HG02759 (cell line): ENCODE results near the gene IGF2BP2.
"Not testable (repeated sequence)": the region's sequence is repeated elsewhere in the genome, so short reads cannot be mapped to it uniquely, and the experiment has no call there.

Experiments used
- ATAC-seq: cut with Tn5 transposase; IDR thresholded peaks from one replicate; pipeline ENCODE4 v1.9.1; 2021; ENCODE audit warnings: mild to moderate bottlenecking, moderate library complexity; ENCODE audit not compliant: unreplicated experiment

IGF2BP2 gene

DNA sequence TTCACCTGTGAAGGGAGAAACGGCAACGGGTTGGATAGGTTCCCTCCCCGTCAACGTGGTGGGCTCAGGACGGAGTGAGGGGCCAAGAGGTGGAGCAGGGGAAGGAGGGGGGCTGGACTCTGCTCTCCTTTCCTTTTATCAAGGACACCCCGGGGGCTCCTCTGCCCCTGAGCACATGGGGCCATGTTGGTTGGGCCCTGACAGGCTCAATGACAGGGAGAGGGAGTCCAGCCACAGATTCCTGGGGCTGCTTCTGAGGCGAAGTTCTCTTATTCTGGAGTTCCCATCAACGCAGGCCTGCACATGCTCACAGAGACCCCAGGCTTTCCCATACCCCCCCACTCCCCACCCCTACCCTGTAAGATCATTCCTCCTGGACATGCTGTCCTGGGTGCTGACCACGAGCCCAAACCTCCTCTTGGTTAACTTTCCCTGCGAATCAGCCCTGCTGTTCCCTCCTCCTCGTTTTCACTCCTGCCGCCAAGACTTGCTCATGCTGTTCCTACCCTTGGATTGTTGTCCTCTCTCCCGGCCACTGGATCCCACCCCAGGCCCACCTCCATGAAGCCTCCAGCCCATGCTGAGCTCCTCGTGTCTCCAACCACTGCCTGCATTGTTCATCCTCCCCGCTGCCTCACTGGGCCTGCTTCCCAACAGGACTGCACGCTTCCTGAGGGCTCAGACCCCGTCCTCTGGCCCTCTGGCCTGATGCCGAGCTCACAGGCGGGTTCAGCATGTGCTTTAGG is 177.5 kb downstream of the IGF2BP2 start:
- no peak for ATAC-seq

DNA sequence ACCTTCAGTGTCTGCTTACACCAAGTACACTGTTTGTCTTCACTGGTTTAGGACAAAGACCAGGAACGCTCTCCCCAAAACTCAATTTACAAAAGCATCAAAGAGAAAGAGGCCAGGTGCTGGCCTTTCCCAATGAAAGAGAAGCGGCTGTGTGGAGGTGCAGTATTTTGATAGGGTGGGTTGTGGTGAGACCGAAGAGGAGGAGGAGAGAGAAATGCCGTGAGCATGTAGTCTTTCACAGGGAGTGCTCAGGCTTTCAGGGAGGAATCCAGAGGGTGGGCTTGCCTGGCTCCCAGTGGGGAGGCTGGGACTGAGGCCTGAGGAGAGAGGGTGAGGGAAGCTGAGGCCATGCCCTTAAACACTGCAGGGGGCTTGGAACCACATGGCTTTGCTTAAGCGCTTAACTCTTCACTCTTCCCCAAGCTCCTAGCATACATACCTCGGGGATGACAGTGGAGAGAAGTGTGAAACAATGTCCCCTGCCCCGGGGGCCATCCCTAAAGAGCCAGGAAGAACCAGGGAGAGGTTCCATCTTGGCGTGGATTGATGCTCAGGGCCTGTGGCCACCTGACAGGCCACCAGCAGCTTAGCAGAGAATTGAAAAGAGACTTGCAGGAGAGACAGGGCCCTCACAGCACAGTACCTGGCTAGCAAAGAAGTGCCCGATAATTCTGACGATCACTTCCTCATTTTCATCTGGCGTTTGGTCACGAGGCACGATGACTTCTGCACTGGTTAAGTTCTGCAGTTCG is 178.3 kb downstream of the IGF2BP2 start:
- ATAC-seq: no peak

DNA sequence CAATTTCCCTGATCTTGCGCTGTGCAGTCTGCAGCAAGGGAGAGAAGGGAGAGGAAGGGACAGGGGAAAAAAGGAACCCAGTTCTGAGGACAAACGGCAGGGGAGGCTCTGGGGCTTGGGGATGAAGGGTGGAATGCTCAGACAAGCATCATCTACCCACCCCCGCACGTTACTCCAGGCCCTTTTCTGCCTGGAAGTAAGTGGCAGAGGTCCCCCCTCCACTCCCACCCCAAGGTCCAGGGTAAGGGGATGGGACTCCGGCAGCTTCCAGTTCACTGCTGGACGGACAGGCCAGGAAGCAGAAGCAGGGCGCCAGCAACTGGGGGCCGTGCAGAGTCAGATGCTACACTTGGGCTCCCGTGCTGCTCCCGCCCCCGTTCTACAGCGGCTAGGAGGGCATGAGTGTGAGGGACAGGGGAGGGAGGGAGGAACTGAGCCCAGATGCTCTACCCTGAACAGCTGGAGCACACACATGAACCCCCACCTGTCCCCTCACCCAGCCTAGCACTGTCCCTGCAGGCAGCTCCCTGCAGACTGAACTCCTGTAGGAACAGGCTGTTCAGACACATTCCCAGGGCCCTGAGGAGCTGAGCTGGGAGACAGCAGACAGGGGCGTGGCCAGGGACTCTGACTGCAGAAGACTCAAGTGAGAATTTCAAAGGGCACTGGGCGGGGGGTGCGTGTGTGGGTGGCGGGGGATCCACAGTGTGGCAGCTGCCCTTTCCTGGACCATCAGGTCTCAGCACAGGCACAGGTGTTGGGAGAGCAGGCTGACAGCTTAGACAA is 179.1 kb downstream of the IGF2BP2 start:
- no peak for ATAC-seq

DNA sequence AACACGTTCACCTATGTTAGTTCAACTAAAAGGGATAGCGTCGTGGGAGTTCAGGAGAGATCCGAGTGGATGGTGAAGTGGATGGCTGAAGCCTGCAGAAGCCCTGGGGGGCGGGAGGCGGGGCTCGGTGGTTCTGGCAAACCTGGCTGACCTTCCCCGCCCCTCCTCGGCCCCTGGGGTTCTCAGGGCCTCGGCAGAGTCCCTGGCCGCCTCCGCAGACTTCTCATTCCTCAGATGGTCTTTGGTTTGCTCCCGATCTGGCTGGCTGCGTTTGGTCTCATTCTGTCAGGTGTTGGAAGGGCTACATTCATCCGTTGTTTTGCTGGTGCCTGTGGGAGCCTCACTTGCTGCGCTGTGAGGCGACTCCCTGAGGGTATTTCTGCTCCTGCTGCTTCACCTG is 179.7 kb downstream of the IGF2BP2 start:
- ATAC-seq: not testable (repeated sequence)

DNA sequence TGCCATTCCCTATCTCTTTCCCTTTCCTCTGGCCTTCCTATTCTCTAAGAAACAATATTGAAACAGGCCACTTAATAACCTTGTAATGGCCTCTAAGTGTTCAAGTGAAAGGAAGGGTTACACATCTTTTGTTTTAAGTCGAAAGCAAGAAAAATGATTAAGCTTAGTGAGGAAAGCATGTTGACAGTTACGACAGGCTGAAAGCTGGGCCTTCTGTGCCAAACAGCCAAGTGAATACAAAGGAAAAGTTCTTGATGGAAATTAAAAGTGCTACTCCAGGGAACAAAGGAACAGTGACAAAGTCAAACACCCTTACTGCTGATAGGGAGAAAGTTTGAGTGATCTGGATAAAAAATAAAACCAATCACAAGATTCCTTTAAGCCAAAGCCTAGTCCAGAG is 184.5 kb downstream of the IGF2BP2 start:
- no peak for ATAC-seq

DNA sequence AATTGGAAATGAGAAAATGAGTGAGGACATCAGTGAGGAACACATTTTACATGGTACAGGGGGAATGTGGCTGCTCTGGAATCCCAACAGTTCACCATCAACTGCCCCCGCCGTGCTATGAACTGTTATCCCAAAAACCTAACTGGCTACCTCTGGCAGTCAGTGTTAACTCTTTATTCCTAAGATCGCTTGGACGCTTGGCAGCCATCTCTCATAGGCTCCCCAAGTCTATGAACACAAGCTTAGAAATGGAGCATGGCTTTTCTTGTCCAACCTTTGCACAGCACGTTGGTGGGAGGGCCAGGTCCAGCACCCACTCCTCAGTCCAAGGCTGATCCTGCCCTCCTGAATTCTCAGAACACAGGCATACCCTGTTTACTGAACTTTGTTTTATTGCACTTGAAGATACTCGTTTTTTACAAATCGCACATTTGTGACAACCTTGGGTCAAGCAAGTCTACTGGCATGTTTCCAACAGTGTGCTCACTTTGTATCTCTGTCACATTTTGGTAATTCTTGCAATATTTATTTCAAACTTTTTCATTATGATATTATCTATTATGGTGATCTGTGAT is 185.1 kb downstream of the IGF2BP2 start:
- ATAC-seq: no peak

DNA sequence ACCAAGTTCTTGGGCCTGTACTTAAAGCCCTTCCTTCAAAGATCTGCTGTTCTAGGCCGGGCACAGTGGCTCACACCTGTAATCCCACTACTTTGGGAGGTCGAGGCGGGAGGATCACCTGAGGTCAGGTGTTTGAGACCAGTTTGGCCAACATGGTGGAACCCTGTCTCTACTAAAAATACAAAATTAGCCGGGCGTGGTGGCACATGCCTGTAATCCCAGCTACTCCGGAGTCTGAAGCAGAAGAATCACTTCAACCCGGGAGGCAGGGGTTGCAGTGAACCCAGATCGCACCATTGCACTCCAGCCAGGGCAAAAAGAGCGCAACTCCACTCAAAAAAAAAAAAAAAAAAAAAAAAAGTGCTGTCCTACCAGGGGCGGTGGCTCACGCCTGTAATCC is 186.2 kb downstream of the IGF2BP2 start:
- ATAC-seq: not testable (repeated sequence)

DNA sequence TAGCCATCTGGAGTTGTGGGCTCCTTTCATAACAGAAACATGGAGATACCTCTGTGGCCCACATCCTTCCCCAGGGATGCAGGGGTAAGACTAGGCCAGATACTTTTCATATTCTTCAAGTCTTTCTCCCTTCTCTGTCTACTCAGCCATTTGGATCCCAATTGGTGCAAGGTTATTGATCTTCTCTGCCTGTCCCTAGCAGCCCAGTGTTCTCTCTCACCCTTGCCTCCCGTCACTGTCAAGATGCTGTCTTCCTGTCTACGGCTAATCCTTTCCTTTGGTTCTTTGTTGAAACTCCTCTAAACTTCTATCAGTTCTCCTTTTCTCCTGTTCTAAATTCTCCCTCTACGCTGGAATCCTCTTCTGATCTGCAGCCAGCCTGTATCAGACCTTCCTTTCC is 187.5 kb downstream of the IGF2BP2 start:
- ATAC-seq: no peak

DNA sequence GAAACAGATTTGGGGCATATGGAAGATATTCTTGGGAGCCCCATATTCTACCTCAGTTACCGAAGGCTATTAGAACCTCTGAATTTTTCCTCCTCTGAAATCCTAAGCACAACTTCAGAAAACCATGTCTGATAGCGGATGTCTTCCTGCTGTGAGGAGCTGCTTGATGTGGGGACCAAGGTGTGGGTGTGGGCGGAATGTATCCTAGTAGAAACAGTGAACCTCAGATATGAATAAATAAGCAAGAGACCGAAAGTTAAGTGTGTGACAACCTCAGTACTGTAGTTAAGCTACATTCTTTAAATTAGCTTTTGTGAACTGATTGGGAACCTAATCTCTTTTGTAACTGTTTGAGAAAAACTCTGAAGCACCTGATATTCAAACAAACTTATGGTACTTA is 191.8 kb downstream of the IGF2BP2 start:
- ATAC-seq: no peak

DNA sequence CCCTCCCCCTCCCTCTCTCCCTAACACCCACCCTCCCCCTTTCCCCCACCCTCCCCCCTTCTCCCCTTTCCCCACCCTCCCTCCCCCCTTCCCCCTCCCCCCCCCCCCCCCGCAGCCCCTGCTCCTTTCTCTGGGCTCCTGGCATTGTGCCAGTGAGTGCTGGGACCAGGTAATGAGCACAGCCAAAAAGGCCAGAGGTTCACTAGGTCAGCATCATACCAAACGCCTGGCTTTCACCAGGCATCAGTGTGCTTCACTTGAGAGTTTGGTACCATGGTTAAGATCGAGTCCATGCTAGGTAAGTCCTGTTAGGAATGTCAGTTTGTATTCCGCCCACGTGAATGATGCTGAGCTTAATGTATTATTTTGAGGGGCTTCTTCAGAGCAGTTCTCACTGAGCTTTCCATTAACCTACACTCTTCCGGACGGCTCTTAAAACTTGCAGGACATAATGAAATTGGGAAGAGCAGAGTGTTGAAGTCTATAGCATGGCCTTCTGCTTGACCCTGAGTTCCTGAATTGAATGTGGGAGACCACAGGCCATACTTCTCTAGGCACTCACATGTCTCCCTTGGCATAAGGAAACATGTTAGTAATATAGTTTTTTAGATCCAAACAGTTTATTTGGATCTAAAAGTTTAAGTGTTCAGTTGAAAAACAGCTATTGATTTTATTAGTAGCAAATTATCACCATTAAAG is 193.2 kb downstream of the IGF2BP2 start:
- no peak for ATAC-seq

DNA sequence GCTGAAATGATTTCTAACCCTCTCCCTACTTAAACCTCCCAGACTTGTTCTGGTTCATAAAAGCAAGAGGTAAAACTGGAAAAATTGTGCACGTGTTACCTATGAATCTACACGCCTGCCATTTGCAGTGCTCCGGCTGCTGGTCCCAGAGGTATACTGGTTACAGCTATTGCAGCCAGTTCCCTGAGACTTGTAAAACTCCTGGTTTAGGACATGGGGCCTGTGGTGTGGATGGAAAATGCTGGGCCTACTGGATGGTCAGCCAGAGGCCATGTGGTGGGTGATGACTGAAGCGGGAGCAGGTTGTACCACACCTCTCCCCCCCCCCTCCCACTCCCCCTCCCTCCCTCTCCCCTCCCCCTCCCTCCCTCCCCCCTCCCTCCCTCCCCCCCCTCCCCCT is 193.7 kb downstream of the IGF2BP2 start:
- no peak for ATAC-seq

DNA sequence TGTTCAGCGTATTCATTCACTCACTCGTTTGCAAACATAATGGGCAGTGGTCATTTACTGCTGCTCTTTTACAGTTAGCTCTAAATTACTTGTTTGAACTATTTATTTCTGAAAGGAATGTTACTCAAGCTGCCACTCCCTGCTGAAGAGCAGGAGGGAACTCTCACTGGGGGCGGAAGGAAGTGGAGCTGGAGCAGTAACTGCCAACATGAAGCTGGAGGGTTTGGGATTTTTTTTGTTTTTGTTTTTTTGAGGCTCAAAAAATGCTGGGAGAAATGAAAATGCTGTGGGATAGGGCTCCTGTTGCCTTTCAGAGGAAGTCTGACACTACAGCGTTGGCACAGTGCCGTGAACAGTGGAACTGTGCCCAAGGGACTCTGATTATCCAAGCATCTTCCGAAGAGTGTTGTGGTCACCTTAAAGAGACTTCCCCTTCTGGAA is 194.6 kb downstream of the IGF2BP2 start:
- no peak for ATAC-seq

DNA sequence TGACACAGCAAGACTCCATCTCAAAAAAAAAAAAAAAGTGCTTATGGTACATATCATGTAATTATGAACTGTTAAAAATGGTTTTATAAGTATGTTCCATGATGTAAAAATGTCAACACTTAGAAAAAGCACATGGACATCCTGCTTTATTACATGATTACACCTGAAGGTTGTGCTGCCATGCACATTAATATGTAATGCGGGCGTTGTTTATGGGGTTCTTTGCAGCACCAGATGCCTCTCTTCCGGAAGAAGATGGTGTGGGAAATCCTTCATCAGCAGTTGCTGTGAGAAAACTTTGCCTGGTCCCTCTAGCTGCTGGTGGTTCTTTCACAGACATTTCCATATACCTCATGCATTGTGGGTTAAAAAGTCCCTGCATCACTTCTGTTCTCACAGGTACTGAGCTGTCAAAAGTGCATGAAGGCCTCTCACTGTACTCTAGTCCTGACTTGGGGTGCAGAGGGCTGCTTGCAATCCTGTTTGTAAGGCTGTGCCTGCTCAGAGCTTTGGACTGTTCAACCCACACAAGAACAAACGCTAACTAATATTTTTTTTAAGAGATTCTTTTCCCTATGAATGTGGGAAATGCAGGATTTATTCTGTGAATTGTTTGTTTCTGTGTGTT is 195.2 kb downstream of the IGF2BP2 start:
- ATAC-seq: no peak

DNA sequence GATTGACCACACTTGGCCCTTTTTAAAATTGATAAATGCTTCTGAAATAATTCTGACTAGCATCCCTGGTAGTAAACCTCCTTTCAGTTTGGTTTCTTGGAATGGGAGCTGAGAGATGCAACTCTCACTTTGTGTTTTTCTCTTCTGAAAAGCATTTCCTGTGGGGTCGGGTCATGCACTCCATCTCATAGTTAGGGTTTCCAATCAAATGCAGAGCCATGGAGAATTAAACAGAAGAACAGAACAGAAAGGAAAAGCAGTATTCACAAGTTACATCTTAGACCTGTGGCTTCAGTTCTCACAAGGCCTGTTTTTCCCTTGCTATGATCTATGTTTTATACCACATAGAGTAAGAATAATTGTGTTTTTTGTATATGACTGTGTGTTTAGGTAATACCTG is 199.1 kb downstream of the IGF2BP2 start:
- no peak for ATAC-seq

DNA sequence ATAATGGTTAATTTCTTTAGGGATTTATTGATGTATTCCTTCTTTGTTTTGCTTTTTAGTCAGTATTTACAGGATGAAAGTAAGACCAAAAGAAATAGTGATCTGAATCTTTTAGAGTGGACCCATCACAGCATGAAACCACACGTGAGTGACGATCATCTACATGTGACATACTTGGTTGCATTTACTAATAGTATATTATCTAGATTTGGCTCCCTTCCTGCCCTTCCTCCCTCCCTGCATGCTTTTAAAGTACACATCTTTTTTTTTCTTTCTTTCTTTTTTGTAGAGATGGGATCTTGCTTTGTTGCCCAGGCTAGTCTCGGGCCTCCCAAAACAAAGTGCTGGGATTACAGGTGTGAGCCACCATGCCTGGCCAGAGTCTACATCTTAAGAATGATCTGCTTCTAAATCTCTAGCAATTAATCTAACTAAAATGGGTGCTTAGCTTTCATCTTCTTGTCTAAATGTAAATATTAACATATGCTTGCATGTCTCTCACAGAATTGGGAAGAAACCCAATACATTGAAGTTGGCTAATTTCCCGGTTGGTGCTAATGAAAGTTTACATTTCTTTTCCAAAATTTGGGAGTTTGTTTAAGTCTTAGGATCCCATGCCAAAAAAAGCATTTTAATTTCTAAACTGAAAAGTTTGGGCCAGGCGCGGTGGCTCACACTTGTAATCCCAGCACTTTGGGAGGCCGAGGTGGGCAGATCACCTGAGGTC is 200.7 kb downstream of the IGF2BP2 start:
- ATAC-seq: no peak

DNA sequence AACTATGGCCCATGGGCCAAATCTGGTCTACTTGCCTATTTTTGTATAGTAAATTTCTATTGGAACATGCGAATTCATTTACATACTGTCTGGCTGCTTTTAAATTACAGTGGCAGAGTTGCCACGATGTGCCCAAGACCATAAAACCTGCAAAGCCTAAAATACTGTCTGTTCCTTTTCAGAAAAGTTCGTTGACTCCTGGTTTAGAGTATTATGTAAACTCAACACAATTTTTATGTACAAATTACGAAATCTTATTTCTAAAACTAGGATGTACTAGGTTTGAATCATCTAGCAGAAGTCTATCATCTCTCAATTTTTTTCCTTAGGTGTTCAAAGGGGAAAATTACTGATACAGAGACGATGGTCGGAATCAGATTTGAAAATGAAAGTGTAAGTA is 211.8 kb downstream of the IGF2BP2 start:
- ATAC-seq: no peak

DNA sequence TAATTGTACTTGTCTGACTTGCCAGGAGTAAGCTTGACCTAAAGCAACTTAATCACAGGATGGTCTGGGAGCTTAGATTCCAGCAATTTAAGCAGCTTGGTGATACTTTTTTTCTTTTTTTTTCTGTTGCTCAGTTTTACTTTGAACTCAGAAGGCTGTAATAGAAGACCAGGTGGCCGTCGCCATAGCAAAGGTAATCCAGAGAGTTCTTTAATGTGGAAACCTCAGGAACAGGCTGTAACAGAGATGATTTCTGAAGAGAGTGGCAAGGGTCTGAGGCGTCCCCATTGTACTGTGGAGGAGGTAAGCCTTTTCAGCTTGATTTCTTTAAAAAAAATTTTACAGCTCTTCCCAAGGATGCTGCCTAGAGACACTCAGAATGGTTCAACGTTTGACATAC is 218.6 kb downstream of the IGF2BP2 start:
- no peak for ATAC-seq

DNA sequence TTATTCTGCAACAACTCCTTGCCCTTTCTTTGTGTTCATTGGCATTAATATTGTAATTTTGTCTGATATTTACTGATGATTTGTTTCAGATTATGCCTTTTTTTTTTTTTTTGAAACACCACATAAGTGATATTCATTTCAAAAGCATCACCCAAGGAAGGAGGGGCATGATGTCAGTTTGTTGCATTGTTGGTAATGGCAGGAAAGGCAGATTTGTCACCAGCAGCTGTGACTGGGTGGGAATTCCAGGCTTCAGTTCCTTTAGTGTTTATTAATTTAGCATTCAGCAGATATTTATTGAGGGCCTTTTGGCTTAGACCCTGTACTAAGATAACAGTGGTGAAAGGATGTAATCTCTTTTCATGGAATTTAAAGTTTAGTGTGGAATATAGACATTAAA is 219.3 kb downstream of the IGF2BP2 start:
- ATAC-seq: no peak

DNA sequence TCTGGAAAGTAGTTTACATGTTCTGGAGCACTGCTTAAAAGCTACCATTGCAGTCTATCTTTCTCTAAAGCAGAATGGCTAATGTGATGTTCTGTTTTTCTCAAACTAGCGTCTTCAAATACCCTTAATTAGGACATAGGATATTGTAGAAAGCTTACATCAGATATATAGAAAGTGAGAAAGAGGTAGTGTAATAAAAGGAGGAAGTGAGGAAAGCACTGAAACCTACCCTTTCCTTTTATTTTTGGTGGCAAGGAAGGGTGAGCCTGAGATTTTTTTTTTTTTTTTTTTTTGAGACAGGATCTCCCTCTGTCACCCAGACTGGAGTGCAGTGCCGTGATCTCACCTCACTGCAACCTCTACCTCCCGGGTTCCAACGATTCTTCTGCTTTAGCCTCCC is 229.3 kb downstream of the IGF2BP2 start:
- ATAC-seq: no peak

DNA sequence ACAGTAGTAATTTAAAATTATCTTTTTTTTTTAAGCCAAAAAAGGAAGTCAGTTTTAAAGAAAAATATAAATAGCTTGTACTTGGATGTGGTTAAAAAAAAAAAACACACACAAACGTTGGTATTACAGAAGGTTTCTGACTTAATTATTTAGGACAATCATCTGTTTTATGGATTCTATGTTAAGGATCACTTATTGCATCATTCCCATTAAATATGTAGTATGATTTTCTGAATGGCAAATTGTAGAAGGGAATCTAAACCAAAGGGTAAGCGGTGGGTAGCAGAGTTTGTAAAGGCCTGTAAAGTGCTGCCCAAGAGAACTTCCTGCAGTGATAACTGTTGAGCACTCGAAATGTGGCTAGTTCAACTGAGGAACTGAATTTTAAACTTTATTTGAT is 230.8 kb downstream of the IGF2BP2 start:
- no peak for ATAC-seq
